Ammon's horn (tissue), 1 donor: ENCODE data around the gene SLC6A11.
A peak's percentile ranks its signal among the peaks of the same experiment; 100 is the strongest.

Source experiments
- DNase-seq: peaks from one replicate; pipeline ENCODE4 v3.0.0-alpha.2; 2016; ENCODE audit warnings: low spot score

Gene SLC6A11

DNA sequence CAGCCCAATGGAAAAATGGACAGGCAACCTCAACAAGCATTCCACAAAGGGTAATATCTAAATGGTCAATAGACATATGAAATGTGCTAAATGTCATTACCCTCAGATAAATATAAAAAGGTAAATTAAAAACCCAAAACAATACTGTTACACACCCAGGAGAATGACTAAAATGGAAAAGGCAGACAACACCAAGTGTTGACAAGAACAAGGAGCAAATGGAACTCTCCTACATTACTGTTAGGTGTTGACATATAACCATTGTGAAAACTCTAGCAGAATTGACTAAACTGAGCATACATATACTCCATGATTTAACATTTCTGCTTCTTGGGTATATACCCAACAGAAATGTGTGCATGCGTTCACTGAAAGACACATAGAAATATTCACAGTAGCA is 25.3 kb upstream of the SLC6A11 start:
- DNase-seq: no peak

DNA sequence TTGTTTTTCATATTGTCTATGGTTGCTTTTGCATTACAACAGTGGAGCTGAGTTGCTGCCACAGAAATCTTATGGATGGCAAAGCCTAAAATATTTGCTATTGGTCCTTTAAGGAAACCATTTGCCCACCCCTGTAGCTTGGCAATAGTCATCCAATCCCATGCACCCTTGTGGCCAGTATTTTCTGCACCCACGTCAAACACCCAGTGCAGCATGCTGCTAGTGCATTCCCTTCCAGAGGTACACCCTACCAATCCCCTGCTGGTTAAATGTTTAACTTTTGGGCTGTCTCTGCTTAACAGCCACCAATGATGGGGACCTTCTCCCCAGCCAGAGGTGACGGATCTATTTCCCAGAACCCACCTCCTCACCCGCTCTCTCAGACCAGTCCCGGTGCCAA is 23.8 kb upstream of the SLC6A11 start:
- DNase-seq: no peak

DNA sequence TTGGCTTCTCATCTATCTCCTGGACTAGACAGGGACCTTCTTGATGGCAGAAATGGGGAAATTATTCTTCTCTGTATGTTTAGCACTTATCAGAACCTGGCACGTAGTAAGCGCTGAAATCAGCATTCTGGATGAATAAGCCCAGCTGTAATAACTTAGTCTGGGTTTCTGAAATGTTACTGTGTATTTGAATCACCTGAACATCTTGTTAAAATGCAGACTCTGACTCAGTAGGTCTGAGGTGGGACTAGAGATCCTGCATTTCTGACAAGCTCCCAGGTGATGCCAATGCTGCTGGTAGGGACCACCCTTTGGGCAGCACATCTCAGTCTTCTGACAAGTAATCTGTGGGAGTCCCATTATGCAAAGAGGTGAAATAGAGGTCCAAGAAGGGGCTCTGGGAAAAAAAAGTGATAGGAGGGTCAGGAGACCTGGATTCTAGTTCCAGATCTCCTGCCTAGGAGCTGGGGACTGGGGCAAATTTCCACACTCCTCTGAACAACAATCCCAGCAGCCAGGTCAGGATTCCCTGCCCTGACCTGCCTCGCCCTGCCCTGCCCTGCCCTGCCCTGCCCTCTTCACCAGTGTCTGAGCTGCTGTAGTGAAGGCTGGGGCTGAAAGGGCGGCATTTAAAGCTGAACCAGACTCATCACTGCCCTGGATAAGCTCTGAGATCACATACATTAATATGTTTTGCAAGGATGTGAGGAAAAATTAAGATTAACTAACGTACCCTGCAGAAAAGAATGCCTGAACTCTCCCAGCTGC is 17.2 kb upstream of the SLC6A11 start:
- no peak for DNase-seq

DNA sequence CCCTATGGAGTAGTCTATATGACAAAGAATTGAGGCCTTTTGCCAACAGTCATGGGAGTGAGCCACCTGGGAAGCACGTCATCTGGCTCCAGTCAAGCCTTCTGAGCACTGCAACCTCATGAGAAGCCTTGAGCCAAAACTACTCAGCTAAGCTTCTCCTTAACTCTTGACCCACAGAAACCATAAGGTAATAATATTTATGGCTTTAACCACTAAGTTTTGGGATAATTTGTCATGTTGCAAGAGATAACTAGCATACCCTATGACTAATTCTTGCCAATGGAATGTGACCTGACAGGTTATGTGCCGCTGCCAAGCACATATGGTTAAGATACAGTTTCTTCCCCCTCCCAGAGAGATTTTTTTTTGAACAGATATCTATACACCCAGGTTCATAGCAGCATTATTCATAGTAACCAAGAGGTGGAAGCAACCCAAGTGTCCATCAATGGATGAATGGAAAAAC is 11.8 kb upstream of the SLC6A11 start:
- no peak for DNase-seq

DNA sequence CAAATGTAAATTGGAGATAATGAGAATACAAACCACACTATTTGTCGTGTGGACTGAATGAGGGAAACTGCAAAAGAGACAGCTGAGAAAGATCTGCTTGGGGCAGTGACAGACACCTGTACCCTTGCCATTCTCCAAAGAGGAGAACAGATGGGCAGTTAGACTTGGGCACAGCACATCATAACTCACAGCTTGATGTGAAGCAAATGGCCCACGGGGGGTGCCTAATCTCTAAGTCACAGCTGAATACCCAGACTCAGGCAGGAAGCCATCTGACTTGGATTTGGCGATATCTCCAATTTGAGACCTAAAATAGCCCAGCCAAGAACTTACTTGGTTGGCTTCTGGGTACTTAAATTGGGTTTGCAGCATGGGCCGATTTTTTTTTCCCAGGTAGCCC is 10.0 kb upstream of the SLC6A11 start:
- DNase-seq: no peak

DNA sequence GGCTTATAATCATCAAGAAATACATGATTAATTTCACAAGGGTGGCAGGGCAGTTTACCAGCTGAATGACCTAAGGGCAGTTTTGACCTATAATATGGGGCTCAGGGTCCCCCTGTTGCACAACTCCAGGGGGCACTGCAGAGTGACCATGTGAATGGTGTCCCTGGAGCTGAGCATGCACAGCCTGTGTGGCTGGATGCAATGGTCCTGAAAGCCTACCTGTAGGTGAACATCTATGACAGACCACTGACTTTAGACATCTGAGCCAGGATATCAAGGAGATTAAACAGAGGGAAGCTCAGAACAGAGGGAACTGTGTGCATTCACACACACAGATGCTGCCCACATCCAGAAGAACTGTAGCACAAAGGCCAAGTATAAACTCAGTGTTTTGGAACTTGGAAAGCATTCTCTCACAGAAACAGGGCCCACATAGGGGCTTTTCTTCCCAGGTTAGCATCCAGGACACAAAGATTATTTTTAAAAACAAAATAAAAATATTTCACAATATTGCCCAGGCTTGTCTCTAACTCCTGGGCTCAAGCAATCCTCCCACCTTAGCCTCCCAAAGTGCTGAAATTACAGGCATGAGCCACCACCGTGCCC is 7.8 kb upstream of the SLC6A11 start:
- no peak for DNase-seq

DNA sequence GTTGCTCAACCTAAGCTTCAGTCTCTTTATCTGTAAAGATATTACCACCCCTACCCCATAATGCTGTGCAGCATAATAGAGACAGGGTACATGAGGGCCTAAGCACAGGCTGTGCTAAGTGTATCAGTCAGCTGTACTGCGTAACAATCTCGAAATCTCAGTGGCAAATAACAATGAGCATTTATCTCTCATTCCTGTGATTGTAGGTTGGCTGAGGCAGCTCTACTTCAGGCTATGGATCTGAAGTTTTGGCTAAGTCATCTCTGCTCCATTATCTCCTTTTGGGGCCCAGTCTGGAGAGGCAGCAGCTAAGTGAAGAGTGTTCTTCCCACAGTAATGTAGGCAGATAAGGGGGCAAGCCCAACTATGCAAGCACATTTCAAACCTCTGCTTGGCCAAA is 7.1 kb upstream of the SLC6A11 start:
- DNase-seq: no peak

DNA sequence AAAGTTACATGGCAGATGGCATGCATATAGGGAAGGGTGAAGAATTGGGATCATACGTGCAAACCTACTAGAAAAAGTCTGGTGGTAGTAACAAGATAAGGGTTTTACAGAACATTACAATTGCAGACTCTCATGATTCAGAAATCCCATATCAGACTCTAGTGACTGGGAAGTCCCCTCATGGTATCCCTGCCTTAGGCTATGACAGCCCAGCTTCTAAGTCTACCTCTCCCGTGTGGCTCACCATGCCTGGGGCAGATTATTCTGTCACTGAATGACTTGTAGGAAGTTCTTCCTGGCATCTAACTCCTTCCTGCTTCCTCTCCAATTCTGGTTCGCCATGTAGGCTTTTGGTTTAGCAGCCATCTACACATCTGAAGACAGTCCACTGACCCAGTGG is 5.7 kb upstream of the SLC6A11 start:
- no peak for DNase-seq

DNA sequence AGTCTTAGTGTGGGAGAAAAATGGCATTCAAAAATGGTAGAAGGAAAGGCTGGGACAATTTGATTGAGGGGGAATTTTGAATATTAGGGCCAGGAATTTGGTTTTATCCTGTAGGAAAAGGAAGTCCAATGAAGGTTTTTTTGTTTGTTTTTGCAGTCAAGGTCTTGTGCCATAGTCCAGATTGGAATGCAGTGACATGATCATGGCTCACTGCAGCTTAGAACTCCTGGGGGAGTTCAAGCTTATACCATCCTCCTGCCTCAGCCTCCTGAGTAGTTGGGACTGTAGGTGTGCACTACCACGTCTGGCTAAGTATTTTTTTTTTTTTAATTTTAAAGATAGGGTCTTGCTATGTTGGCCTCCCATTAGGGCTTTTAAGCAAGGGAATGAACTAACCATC is 2.6 kb upstream of the SLC6A11 start:
- DNase-seq: no peak

DNA sequence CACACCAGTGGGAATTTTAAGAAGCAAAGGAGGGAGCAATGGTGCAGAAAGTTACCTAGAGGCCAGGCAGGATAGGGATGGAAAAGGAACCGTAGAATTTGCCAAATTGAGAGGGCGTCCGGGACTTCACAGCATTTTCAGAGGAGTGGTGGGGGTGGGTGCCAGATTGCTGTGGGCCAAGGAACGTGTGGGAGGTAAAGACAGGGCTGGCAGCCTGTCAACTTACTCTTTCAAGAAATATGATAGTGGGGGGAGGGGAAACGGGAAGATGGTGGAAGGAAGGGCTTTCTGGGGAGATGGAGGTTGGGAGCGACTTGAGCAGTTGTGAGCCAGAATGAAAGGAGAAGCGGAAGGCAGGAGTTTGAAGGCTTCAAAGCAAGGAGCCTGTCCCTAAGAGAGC is 1.4 kb upstream of the SLC6A11 start:
- DNase-seq: no peak

DNA sequence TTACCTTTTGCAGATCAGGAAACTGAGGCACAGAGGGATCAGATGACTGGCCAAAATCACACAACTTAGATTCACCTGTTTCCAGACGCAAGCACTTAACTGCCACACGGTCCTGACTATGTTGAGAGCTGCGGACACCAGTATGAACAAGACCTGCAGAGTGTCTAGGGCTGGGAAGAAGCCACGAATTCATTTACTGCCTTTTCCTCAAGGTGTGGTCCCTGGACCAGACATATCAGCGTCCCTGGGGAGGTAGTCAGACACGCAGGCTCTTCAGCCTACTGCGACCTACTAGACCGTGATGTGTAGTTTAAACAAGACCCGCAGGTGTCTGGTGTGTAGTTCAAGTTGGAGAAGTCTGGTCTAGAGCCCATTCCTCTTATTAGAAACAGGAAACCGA is 541 bp upstream of the SLC6A11 start:
- no peak for DNase-seq

DNA sequence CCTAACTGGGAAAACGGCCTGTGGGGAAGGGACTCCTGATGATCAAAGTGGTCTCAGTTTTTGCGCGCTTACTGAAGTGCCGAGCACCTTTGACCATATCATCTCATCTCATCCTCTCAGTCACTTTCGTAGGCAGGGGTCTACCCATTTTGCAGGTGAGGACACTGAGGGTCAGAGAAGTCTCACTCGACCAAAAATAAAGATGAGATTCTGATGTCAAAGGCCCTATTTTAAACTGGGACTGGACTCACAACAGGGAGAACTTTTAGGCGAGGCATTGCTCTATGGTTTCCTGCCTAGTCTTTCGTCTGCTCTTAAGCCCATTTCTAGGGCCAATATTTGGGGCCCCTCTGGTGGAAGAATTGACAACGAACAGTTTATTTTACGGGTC is 830 bp downstream of the SLC6A11 start:
- no peak for DNase-seq

DNA sequence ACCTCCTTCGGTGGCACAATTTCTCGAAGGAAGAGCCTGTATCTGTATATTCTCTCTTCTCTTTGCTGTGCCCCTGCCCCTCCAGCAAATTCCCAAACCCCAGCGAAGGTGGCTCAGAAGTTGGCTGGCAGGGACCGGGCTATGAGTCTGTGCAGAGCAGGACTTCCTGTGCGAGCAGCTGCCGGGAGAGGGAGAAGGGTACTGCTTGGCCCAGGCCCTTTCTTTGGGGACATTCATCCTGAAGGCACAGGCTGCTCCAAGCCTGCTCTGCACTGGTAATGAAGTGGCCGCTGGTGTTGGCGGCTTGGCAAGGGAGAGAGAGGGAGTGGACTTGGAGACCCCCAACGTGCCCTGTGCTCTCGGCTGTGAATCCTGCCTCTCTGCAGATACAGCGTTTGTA is 1.5 kb downstream of the SLC6A11 start:
- DNase-seq: peak; percentile 69

DNA sequence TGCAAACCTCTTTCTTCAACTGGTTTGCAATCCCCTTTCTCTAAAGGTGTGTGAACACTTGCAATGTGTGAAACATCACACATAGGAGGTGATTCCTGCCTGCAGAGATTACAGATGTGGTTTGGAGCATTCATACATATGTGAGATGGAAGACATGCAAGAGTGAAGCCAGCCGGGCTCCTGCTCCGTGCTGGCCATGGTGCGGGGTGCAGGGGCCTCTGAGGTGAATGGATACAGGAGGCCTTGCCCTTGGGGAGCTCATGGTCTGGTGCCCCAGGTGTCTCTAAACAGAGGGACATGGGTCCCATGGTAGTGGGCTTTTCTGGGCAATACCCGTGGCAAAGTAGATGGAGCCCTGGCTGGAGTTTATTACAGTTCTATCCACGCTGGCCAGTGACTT is 6.0 kb downstream of the SLC6A11 start:
- DNase-seq: no peak

DNA sequence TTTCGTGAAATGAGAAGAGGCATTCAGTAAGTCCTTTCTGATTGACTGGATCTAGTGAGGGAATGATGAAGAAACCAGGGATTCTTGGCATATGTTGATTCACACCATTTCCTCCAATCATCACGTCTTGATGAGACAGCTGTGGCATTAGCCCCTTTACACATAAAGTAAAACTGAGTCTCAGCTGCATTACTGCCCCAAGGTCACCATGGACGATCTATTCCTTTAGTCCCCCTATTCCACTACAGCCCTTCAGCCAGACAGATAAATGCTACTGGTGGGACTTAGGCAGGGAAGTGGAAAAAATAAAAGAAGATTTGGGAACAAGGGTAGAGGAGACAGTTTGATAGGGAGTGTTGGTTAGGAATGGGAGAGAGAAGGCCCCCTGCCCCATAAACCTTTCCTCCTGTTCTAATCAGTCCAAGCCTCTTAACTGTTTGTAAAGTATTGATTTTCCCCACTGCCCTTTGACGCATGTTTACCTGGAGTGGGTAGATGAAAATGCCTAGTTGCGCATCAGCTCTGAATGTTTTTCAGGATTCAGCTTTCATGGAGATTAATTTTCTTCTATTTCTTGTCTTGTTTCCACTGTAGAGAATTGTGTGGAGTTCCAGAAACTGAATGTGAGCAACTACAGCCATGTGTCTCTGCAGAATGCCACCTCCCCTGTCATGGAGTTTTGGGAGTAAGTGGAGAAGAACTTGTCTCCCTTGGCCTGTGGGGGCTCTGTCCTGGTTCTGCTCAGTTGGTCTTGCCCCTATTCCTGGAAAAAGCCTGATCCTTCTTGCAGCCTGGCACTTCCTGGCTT is 6.9 kb downstream of the SLC6A11 start:
- no peak for DNase-seq

DNA sequence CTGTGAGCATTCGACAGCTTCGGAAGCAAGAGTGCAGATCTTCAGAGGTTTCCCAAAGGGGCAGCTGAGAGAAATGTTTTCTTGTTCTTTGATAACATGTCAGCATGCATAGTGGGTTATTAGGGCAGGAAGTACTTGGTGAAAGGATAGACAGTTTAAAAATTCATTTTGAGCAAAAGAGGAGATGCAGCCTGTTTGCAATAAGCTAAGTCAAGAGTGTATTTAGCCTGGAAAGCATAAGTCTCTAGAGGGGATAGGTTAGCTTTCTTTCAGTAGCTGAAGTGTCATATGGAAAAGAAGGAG is 7.4 kb downstream of the SLC6A11 start:
- no peak for DNase-seq

DNA sequence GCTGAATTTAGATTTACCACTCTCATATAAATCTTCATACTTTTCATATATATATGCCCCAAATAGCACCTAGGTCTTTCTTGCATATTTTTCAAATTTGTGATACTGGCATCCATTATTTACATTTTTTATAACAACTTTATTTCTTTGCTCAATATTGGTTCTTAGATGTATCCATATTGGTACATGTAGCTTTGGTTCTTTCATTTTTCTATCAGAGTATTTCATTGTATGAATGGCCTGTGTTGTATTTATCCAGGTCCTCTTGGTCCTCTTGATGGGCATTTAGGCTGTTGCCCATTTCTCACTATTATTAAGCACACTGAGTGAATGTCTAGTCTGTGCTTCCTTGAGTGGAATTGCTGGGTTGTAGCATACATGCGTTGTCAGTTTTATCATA is 8.4 kb downstream of the SLC6A11 start:
- DNase-seq: no peak

DNA sequence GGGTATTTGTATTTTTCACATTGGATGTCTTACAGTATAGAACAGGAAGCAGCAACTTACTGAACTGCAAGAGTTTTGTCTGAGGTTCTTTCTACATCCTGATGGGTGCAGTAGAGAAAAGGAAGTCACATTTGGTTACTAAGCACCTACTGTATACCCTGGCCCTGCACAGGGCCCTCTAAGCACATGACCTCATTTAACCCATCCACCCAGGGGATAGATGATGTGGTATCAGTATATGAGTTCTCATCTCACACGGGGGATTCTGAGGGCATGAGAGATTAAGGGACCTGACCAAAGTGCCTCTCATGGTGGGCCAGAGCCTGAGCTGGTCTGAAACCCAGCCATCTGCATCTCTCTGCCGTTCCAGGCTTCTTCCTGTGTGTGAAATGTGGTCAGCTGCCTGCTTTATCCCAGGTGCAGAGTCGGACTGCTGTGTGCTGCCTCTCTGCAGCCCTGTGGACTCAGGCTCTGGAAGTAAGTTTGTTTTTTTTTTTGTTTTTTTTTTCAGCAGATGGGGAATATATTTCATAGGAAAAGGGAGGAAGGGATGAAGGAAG is 17.9 kb downstream of the SLC6A11 start:
- DNase-seq: no peak

DNA sequence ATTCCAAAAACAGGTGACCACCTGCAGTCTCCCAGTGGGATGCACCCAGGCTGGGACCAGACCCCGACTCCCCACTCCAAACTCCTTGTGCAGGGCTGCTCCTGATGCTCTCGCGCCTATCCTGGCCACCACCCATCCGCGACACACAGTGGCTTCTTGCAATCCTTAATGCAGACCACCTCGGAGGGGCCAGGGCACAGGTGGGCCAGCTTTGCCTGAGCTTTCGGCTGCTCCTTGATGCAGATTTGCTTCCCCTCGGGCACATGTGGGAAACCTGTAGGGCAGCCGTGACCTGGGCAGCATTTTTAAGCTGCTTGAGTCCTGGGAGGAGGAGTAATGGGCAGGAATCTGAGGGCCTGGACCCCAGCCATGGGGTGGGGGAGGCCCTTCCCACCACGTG is 18.9 kb downstream of the SLC6A11 start:
- DNase-seq: no peak

DNA sequence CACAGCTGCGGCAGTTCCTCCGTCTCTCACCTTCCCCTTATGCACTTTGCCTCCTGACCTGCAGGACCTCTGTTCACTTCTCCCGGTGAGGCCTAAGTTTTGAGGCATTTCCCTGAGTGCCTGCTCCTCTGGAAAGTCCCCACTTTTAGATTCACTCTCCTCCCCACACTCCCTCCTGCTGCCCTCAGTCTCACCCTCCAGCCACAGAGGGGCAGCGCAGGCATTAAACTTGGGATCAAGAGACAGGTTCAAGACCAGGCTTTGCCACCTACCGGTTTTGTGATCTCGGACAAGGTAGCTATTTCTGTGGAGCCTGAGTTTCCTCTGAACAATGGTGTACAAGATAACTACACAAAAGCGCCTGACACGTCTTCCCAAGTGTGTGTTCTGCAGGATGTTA is 19.4 kb downstream of the SLC6A11 start:
- DNase-seq: no peak

DNA sequence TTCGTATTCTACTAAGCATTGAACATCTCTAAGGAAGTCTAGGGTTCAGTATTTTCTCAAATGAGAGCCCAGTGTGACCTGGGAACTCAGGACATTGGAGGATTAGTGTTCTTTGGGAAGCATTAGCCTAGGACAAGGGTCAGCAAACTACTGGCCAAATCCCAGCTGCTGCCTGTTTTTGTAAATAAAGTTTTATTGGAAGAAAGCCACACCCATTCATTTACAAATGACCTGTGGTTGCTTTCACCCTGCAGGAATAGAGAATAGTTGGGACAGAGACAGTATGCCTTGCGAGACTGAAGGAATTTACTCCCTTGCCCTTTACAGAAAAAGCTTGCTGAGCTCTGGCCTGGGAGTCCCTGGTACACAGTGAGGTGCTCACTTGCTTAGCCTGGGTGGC is 20.6 kb downstream of the SLC6A11 start:
- no peak for DNase-seq

DNA sequence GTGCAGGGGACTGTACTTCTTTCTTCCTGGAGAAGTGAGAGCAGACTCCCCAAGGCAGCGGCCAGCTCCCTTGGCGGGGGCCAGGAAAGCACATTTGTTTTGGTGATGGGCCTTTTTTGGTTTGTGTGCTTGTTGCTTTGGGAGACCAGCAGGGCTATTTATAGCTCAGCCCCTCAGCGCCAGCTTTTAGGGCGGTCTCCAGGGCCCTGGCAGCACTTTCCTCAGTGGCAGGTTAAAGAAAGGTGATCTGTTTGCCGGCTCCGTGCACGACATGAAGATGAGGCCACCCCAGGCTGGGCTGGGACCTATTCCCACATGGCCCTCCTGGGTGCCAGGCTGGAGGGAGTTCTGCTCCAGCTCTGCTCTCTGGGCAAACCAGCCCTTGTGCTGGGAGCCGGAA is 21.8 kb downstream of the SLC6A11 start:
- DNase-seq: peak; percentile 50

DNA sequence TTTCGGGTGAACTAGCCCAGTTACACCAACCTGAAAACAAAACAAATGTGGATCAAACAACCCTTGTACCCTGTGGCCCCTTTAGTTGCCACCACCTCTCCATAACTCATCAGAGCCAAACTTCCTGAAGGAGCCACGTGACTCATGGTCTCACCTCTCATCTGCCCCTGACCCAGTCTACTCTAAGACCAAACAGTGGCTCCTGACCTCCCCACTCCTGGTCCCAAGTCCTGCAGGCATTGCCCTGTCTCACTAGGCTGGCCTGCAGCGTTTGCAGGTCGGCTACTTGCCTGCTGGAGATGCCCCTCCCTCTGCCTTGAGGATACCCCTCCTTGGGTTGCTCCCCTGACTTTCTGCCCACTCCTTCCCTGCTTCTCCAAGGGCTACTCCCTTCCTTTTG is 23.1 kb downstream of the SLC6A11 start:
- no peak for DNase-seq
